GM23338 (cell line): Measurements from ENCODE around the gene IL11. TPM values are rescaled to one million over a fixed set of nuclear protein-coding genes. Genes with fewer than 3 reads are reported as not detected.
"Not testable (repeated sequence)": the region's sequence is repeated elsewhere in the genome, so short reads cannot be mapped to it uniquely, and the experiment has no call there.

ENCODE experiments used
- ATAC-seq: fragments of 200-7000 bp; cut with Tn5 transposase; 3 replicates; pipeline ENCODE4 v1.9.1; 2020
- DNase-seq: peaks from one replicate; pipeline ENCODE4 v3.0.0-alpha.2; 2015; ENCODE audit warnings: low spot score
- H2AFZ ChIP-seq: fragments of 200-600 bp; sonication (generic); 2 replicates; pipeline ENCODE4 v1.8.0; 2016; ENCODE audit warnings: antibody characterized with exemption, mild to moderate bottlenecking, moderate library complexity
- H3F3A ChIP-seq: fragments of 200-600 bp; sonication (generic); replicated peaks from 2 replicates; pipeline ENCODE4 v1.8.0; 2017; ENCODE audit warnings: antibody characterized with exemption, mixed run types, low read depth
- H3K27ac ChIP-seq: fragments of 200-600 bp; sonication (generic); 2 replicates; pipeline ENCODE4 v1.6.1; 2016; ENCODE audit warnings: low read depth
- H3K27me3 ChIP-seq: fragments of 200-600 bp; sonication (generic); 2 replicates; pipeline ENCODE4 v1.8.0; 2016; ENCODE audit warnings: mild to moderate bottlenecking, mixed run types, moderate library complexity; ENCODE audit not compliant: insufficient read depth
- H3K36me3 ChIP-seq: fragments of 200-600 bp; sonication (generic); 2 replicates; pipeline ENCODE4 v1.8.0; 2016; ENCODE audit warnings: mild to moderate bottlenecking; ENCODE audit not compliant: insufficient read depth
- H3K4me1 ChIP-seq: fragments of 200-600 bp; sonication (generic); 2 replicates; pipeline ENCODE4 v1.8.0; 2016; ENCODE audit warnings: mild to moderate bottlenecking, moderate library complexity; ENCODE audit not compliant: insufficient read depth
- H3K4me2 ChIP-seq: fragments of 200-600 bp; sonication (generic); 2 replicates; pipeline ENCODE4 v1.7.1; 2017; ENCODE audit warnings: mixed run types
- H3K4me3 ChIP-seq: fragments of 200-600 bp; sonication (generic); 2 replicates; pipeline ENCODE4 v1.6.1; 2016; ENCODE audit warnings: mixed run types
- H3K79me2 ChIP-seq: fragments of 200-600 bp; sonication (generic); replicated peaks from 2 replicates; pipeline ENCODE4 v1.8.0; 2017; ENCODE audit warnings: mild to moderate bottlenecking; ENCODE audit not compliant: insufficient read depth
- H3K9me2 ChIP-seq: fragments of 200-600 bp; sonication (generic); 2 replicates; pipeline ENCODE4 v1.8.0; 2017; ENCODE audit not compliant: insufficient read depth
- H4K20me1 ChIP-seq: fragments of 200-600 bp; sonication (generic); replicated peaks from 2 replicates; pipeline ENCODE4 v1.8.0; 2017; ENCODE audit warnings: mild to moderate bottlenecking; ENCODE audit not compliant: insufficient read depth
- H3K27ac Mint-ChIP-seq: 2 replicates; pipeline ENCODE4 v1.8.0; 2020; ENCODE audit warnings: inconsistent platforms, mild to moderate bottlenecking, moderate library complexity, mixed read lengths
- H3K27me3 Mint-ChIP-seq: 3 replicates; pipeline ENCODE4 v1.8.0; 2022; ENCODE audit warnings: low read depth, mild to moderate bottlenecking, moderate library complexity, mixed read lengths, inconsistent platforms; ENCODE audit not compliant: insufficient read depth, poor library complexity
- H3K36me3 Mint-ChIP-seq: 3 replicates; pipeline ENCODE4 v1.8.0; 2021; ENCODE audit warnings: low read depth, mild to moderate bottlenecking, inconsistent platforms, moderate library complexity, mixed read lengths
- H3K4me1 Mint-ChIP-seq: 3 replicates; pipeline ENCODE4 v1.8.0; 2020; ENCODE audit warnings: mild to moderate bottlenecking, inconsistent platforms, mixed read lengths
- H3K4me3 Mint-ChIP-seq: 3 replicates; pipeline ENCODE4 v1.8.0; 2021; ENCODE audit warnings: moderate library complexity, mild to moderate bottlenecking, inconsistent platforms, mixed read lengths
- H3K9me3 Mint-ChIP-seq: 3 replicates; pipeline ENCODE4 v1.8.0; 2020; ENCODE audit warnings: moderate library complexity, mild to moderate bottlenecking, inconsistent platforms, mixed read lengths
- CREB1 ChIP-seq: fragments of 250-450 bp; sonication (Bioruptor Pico); IDR thresholded peaks from 2 replicates; pipeline ENCODE4 v1.5.0; 2020; ENCODE audit warnings: low read depth, mild to moderate bottlenecking, moderate library complexity
- EZH2 ChIP-seq: fragments of 200-600 bp; sonication (generic); IDR thresholded peaks from one replicate; pipeline ENCODE4 v1.8.0; 2017; ENCODE audit warnings: antibody characterized with exemption, mild to moderate bottlenecking, low read depth; ENCODE audit not compliant: unreplicated experiment
- EZH2phosphoT487 ChIP-seq: fragments of 200-600 bp; sonication (generic); IDR thresholded peaks from one replicate; pipeline ENCODE4 v1.8.1; 2018; ENCODE audit warnings: antibody characterized with exemption; ENCODE audit not compliant: unreplicated experiment
- NANOG ChIP-seq: IDR thresholded peaks from 2 replicates; pipeline ENCODE4 v1.6.1; 2016; ENCODE audit warnings: antibody characterized with exemption, borderline replicate concordance
- POLR2AphosphoS5 ChIP-seq: IDR thresholded peaks from 2 replicates; pipeline ENCODE4 v1.6.1; 2016; ENCODE audit warnings: antibody characterized with exemption, low read depth
- STAT1 ChIP-seq: IDR thresholded peaks from one replicate; pipeline ENCODE4 v1.6.1; 2016; ENCODE audit warnings: antibody characterized with exemption; ENCODE audit not compliant: unreplicated experiment
- ZNF114 ChIP-seq: fragments of 250-450 bp; sonication (Bioruptor Pico); IDR thresholded peaks from 2 replicates; pipeline ENCODE4 v1.5.0; 2020; ENCODE audit warnings: mild to moderate bottlenecking, moderate library complexity
- polyA plus RNA-seq: library from polyadenylated mRNA; unstranded; fragments of >200 nt; fragmentation: Nextera tagmentation; extraction: Ambion mirVana; gene quantifications from 2 replicates; pipeline ENCODE4 v1.2.1, GENCODE V29; 2016
- total RNA-seq: library from RNA; depleted of rRNA; stranded (reverse); fragments of >200 nt; shearing (Covaris generic); gene quantifications from 2 replicates; pipeline ENCODE4 v1.2.3, GENCODE V29; 2014
- TF ChIP-seq, protein P1 (sequence below): IDR thresholded peaks from 2 replicates; pipeline ENCODE4 v1.6.1; 2016; ENCODE audit warnings: antibody characterized with exemption
- TF ChIP-seq, protein P2 (sequence below), 2 experiments: fragments of 200-600 bp in 1 of 2; sonication (generic) in 1 of 2; conservative IDR thresholded peaks; 2 replicates each; pipeline versions ENCODE4 v1.5.1 to v1.6.1; 2016 to 2017; ENCODE audit warnings: antibody characterized with exemption in 2 of 2, low read depth in 2 of 2, mild to moderate bottlenecking in 2 of 2, moderate library complexity in 1 of 2
- TF ChIP-seq, protein P3 (sequence below): IDR thresholded peaks from one replicate; pipeline ENCODE4 v1.6.1; 2018; ENCODE audit warnings: antibody characterized with exemption; ENCODE audit not compliant: unreplicated experiment
- TF ChIP-seq, protein P4 (sequence below): fragments of 250-450 bp; sonication (Bioruptor Pico); IDR thresholded peaks from 2 replicates; pipeline ENCODE4 v1.5.0; 2020; ENCODE audit warnings: mild to moderate bottlenecking, moderate library complexity

The IL11 gene
- total and polyA plus RNA-seq, 2 experiments from 2014 or later = 0.58 to 2.2 TPM

DNA sequence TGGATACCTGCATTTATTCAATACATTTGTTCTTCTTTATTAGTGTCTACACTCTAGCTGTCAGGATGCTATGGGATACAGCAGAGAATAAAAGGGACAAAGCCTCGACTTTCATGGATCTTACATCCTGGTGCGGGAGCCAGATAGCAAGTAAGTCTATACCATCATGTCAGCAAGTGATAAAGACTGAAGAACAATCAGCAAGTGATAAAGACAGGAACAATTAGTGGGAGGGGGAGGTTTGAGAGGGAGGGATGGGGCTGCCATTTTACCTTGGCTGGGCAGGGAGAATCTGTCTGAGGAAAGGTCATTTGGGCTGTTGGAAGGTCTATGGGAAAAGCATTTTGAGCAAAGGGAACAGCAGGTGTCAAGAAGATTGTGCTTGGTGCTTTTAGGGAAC, 39.9 kb upstream of the IL11 start:
- Histone ChIP-seq H3K9me2 (peaks cover 8% of the 10 kb centered on the region), H3K27me3 (no peaks in the 10 kb centered on the region), H3K27ac (no peak overlapping the region), H4K20me1 (peaks cover 21% of the 10 kb centered on the region), H3K4me2 (no peak overlapping the region), H3K4me3 (no peak overlapping the region), H3K4me1 (peaks cover 12% of the 10 kb centered on the region), H3F3A (peaks cover 20% of the 10 kb centered on the region), H3K79me2 (peaks cover 22% of the 10 kb centered on the region), H2AFZ (no peak overlapping the region), H3K36me3 (peaks cover 15% of the 10 kb centered on the region)
- DNase-seq = no peak
- no peak for ATAC-seq
- peaks cover 30% of the 10 kb centered on the region for H3K9me3 Mint-ChIP-seq
- H3K27me3 Mint-ChIP-seq = peaks cover 29% of the 10 kb centered on the region
- no peak overlapping the region; the same call in 2 of the 3 replicates for H3K4me3 Mint-ChIP-seq
- peaks cover 18% of the 10 kb centered on the region for H3K4me1 Mint-ChIP-seq
- H3K36me3 Mint-ChIP-seq = peaks cover 43% of the 10 kb centered on the region
- TF ChIP-seq, protein P1, sequence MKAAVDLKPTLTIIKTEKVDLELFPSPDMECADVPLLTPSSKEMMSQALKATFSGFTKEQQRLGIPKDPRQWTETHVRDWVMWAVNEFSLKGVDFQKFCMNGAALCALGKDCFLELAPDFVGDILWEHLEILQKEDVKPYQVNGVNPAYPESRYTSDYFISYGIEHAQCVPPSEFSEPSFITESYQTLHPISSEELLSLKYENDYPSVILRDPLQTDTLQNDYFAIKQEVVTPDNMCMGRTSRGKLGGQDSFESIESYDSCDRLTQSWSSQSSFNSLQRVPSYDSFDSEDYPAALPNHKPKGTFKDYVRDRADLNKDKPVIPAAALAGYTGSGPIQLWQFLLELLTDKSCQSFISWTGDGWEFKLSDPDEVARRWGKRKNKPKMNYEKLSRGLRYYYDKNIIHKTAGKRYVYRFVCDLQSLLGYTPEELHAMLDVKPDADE = no peak
- TF ChIP-seq EZH2 (no peak), STAT1 (no peak), CREB1 (no peak), POLR2AphosphoS5 (no peak), NANOG (no peak), EZH2phosphoT487 (no peak), ZNF114 (CRISPR knock-in tag) (no peak)
- TF ChIP-seq, protein P2, sequence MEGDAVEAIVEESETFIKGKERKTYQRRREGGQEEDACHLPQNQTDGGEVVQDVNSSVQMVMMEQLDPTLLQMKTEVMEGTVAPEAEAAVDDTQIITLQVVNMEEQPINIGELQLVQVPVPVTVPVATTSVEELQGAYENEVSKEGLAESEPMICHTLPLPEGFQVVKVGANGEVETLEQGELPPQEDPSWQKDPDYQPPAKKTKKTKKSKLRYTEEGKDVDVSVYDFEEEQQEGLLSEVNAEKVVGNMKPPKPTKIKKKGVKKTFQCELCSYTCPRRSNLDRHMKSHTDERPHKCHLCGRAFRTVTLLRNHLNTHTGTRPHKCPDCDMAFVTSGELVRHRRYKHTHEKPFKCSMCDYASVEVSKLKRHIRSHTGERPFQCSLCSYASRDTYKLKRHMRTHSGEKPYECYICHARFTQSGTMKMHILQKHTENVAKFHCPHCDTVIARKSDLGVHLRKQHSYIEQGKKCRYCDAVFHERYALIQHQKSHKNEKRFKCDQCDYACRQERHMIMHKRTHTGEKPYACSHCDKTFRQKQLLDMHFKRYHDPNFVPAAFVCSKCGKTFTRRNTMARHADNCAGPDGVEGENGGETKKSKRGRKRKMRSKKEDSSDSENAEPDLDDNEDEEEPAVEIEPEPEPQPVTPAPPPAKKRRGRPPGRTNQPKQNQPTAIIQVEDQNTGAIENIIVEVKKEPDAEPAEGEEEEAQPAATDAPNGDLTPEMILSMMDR (conservative IDR thresholded peaks at IDR 0.05; ENCODE audit: low read depth in 2 of 2) = no peak
- TF ChIP-seq, protein P3, sequence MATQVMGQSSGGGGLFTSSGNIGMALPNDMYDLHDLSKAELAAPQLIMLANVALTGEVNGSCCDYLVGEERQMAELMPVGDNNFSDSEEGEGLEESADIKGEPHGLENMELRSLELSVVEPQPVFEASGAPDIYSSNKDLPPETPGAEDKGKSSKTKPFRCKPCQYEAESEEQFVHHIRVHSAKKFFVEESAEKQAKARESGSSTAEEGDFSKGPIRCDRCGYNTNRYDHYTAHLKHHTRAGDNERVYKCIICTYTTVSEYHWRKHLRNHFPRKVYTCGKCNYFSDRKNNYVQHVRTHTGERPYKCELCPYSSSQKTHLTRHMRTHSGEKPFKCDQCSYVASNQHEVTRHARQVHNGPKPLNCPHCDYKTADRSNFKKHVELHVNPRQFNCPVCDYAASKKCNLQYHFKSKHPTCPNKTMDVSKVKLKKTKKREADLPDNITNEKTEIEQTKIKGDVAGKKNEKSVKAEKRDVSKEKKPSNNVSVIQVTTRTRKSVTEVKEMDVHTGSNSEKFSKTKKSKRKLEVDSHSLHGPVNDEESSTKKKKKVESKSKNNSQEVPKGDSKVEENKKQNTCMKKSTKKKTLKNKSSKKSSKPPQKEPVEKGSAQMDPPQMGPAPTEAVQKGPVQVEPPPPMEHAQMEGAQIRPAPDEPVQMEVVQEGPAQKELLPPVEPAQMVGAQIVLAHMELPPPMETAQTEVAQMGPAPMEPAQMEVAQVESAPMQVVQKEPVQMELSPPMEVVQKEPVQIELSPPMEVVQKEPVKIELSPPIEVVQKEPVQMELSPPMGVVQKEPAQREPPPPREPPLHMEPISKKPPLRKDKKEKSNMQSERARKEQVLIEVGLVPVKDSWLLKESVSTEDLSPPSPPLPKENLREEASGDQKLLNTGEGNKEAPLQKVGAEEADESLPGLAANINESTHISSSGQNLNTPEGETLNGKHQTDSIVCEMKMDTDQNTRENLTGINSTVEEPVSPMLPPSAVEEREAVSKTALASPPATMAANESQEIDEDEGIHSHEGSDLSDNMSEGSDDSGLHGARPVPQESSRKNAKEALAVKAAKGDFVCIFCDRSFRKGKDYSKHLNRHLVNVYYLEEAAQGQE = no peak
- TF ChIP-seq, protein P4, sequence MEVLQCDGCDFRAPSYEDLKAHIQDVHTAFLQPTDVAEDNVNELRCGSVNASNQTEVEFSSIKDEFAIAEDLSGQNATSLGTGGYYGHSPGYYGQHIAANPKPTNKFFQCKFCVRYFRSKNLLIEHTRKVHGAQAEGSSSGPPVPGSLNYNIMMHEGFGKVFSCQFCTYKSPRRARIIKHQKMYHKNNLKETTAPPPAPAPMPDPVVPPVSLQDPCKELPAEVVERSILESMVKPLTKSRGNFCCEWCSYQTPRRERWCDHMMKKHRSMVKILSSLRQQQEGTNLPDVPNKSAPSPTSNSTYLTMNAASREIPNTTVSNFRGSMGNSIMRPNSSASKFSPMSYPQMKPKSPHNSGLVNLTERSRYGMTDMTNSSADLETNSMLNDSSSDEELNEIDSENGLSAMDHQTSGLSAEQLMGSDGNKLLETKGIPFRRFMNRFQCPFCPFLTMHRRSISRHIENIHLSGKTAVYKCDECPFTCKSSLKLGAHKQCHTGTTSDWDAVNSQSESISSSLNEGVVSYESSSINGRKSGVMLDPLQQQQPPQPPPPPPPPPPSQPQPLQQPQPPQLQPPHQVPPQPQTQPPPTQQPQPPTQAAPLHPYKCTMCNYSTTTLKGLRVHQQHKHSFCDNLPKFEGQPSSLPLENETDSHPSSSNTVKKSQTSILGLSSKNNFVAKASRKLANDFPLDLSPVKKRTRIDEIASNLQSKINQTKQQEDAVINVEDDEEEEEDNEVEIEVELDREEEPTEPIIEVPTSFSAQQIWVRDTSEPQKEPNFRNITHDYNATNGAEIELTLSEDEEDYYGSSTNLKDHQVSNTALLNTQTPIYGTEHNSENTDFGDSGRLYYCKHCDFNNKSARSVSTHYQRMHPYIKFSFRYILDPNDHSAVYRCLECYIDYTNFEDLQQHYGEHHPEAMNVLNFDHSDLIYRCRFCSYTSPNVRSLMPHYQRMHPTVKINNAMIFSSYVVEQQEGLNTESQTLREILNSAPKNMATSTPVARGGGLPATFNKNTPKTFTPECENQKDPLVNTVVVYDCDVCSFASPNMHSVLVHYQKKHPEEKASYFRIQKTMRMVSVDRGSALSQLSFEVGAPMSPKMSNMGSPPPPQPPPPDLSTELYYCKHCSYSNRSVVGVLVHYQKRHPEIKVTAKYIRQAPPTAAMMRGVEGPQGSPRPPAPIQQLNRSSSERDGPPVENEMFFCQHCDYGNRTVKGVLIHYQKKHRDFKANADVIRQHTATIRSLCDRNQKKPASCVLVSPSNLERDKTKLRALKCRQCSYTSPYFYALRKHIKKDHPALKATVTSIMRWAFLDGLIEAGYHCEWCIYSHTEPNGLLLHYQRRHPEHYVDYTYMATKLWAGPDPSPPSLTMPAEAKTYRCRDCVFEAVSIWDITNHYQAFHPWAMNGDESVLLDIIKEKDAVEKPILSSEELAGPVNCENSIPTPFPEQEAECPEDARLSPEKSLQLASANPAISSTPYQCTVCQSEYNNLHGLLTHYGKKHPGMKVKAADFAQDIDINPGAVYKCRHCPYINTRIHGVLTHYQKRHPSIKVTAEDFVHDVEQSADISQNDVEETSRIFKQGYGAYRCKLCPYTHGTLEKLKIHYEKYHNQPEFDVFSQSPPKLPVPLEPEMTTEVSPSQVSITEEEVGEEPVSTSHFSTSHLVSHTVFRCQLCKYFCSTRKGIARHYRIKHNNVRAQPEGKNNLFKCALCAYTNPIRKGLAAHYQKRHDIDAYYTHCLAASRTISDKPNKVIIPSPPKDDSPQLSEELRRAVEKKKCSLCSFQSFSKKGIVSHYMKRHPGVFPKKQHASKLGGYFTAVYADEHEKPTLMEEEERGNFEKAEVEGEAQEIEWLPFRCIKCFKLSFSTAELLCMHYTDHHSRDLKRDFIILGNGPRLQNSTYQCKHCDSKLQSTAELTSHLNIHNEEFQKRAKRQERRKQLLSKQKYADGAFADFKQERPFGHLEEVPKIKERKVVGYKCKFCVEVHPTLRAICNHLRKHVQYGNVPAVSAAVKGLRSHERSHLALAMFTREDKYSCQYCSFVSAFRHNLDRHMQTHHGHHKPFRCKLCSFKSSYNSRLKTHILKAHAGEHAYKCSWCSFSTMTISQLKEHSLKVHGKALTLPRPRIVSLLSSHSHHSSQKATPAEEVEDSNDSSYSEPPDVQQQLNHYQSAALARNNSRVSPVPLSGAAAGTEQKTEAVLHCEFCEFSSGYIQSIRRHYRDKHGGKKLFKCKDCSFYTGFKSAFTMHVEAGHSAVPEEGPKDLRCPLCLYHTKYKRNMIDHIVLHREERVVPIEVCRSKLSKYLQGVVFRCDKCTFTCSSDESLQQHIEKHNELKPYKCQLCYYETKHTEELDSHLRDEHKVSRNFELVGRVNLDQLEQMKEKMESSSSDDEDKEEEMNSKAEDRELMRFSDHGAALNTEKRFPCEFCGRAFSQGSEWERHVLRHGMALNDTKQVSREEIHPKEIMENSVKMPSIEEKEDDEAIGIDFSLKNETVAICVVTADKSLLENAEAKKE (CRISPR knock-in tag) = no peak
- H3K27ac Mint-ChIP-seq = no peak overlapping the region

DNA sequence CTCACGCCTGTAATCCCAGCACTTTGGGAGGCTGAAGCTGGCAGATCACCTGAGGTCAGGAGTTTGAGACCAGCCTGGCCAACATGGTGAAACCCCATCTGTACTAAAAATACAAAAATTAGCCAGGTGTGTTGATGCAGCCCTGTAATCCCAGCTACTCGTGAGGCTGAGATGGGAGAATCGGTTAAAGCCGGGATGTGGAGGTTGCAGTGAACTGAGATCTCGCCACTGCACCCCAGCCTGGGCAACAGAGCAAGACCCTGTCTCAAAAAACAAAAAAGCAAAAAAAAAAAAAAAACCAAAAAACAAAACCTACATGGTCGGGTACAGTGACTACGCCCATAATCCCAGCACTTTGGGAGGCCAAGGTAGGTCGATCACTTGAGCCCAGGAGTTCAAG, 38.9 kb upstream of the IL11 start:
- Histone ChIP-seq H3K36me3 (peaks cover 23% of the 10 kb centered on the region), H3K79me2 (peaks cover 32% of the 10 kb centered on the region), H4K20me1 (peaks cover 30% of the 10 kb centered on the region), H3K4me1 (peaks cover 12% of the 10 kb centered on the region), H3F3A (peaks cover 27% of the 10 kb centered on the region)
- not testable (repeated sequence) for H3K27me3 ChIP-seq, H3K4me3 Mint-ChIP-seq, DNase-seq, H3K27ac ChIP-seq, H3K4me3 ChIP-seq, H3K27ac Mint-ChIP-seq, H2AFZ ChIP-seq, H3K9me2 ChIP-seq, ATAC-seq, H3K4me2 ChIP-seq
- H3K27me3 Mint-ChIP-seq = peaks cover 25% of the 10 kb centered on the region
- peaks cover 30% of the 10 kb centered on the region for H3K9me3 Mint-ChIP-seq
- peaks cover 53% of the 10 kb centered on the region for H3K36me3 Mint-ChIP-seq
- H3K4me1 Mint-ChIP-seq = peaks cover 18% of the 10 kb centered on the region
